ENCODE results near the gene SPINDOC.
A peak's percentile ranks its signal among the peaks of the same experiment; 100 is the strongest.
"Not testable (repeated sequence)": the region's sequence is repeated elsewhere in the genome, so short reads cannot be mapped to it uniquely, and the experiment has no call there.

Gene SPINDOC

GRCh38 chr11:63770763-63771162 lies 42.5 kb upstream of the SPINDOC start:
- peak; percentile 37 for DNase-seq (ENCODE audit: low read depth)
- TF ChIP-seq CTCF (IDR thresholded peaks at IDR 0.05; ENCODE audit: low read depth, low read length) = no peak
- no peak for TF ChIP-seq POLR2A (IDR thresholded peaks at IDR 0.05; ENCODE audit: extremely low read depth, insufficient read length)
- no peak for TF ChIP-seq MYC (IDR thresholded peaks at IDR 0.05; ENCODE audit: low read depth, low read length)
- TF ChIP-seq, protein P1, sequence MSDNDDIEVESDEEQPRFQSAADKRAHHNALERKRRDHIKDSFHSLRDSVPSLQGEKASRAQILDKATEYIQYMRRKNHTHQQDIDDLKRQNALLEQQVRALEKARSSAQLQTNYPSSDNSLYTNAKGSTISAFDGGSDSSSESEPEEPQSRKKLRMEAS (IDR thresholded peaks at IDR 0.05; ENCODE audit: low read depth, low read length) = no peak
- no peak overlapping the region for H3K4me3 ChIP-seq (ENCODE audit: low read depth, low read length)

DNA sequence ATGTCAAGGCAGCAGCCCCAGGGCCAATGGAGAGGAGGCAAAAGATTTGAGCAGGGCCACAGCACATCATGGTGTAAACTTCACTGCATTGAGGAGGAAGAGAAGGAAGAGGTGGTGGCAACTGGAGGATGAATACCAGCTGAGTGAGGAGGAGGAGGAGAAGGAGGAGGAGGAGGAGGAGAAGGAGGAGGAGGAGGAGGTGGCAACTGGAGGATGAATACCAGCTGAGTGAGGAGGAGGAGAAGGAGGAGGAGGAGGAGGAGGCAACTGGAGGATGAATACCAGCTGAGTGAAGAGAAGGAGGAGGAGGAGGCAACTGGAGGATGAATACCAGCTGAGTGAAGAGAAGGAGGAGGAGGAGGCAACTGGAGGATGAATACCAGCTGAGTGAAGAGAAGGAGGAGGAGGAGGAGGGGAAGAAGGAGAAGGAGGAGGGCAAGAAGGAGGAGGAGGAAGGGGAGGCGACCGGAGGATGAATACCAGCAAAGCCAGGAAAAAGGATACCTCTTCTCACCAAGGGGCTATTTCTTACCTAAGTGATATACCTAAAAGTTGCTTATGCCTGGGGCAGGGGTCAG lies 41.4 kb upstream of the SPINDOC start:
- not testable (repeated sequence) for H3K4me3 ChIP-seq (ENCODE audit: low read depth, low read length); DNase-seq (ENCODE audit: low read depth)

- no peak for DNase-seq (ENCODE audit: low read depth)
- TF ChIP-seq CTCF (IDR thresholded peaks at IDR 0.05; ENCODE audit: low read depth, low read length) (no peak), POLR2A (IDR thresholded peaks at IDR 0.05; ENCODE audit: extremely low read depth, insufficient read length) (no peak)
- TF ChIP-seq, protein P1 (IDR thresholded peaks at IDR 0.05; ENCODE audit: low read depth, low read length) = no peak
- H3K4me3 ChIP-seq (ENCODE audit: low read depth, low read length) = no peak overlapping the region
Measured at GRCh38 chr11:63775191-63775590, 38.1 kb upstream of the SPINDOC start.

- no peak for TF ChIP-seq CTCF (IDR thresholded peaks at IDR 0.05; ENCODE audit: low read depth, low read length)
- TF ChIP-seq, protein P1 (IDR thresholded peaks at IDR 0.05; ENCODE audit: low read depth, low read length) = no peak
- no peak for DNase-seq (ENCODE audit: low read depth)
- no peak overlapping the region for H3K4me3 ChIP-seq (ENCODE audit: low read depth, low read length)
Measured at GRCh38 chr11:63779039-63779438, 34.2 kb upstream of the SPINDOC start.

DNA sequence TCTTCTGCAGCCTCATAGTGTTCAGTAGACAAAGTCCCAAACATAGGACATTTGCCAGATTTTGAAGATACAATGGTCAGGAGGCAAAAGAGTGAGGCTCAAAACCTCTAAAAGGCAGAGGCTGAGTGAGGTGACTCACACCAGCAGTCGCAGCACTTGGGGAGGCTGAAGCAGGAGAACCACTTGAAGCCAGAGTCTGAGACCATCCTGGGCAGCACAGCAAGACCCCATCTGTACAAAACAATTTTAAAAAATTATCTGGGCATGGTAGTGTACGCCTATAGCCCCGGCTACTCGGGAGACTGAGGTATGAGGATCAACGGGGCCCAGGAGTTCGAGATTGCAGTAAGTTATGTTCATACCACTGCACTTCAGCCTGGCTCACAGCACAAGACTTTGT lies 30.5 kb upstream of the SPINDOC start:
- no peak for DNase-seq (ENCODE audit: low read depth)
- TF ChIP-seq MYC (IDR thresholded peaks at IDR 0.05; ENCODE audit: low read depth, low read length) (no peak), CTCF (IDR thresholded peaks at IDR 0.05; ENCODE audit: low read depth, low read length) (no peak), POLR2A (IDR thresholded peaks at IDR 0.05; ENCODE audit: extremely low read depth, insufficient read length) (no peak)
- TF ChIP-seq, protein P1 (IDR thresholded peaks at IDR 0.05; ENCODE audit: low read depth, low read length) = no peak
- H3K4me3 ChIP-seq (ENCODE audit: low read depth, low read length) = no peak overlapping the region

GRCh38 chr11:63783925-63784592 lies 29.2 kb upstream of the SPINDOC start:
- DNase-seq (ENCODE audit: low read depth) = no peak
- TF ChIP-seq POLR2A (IDR thresholded peaks at IDR 0.05; ENCODE audit: extremely low read depth, insufficient read length) = no peak
- no peak for TF ChIP-seq CTCF (IDR thresholded peaks at IDR 0.05; ENCODE audit: low read depth, low read length)
- TF ChIP-seq, protein P1 (IDR thresholded peaks at IDR 0.05; ENCODE audit: low read depth, low read length) = no peak
- TF ChIP-seq MYC (IDR thresholded peaks at IDR 0.05; ENCODE audit: low read depth, low read length) = no peak
- H3K4me3 ChIP-seq (ENCODE audit: low read depth, low read length) = no peak overlapping the region

Data from NB4 (cell line).